ENCODE measurements around the gene SLC26A3. TPM values are rescaled to one million over a fixed set of nuclear protein-coding genes. Genes with fewer than 3 reads are reported as not detected.
"Not testable (repeated sequence)": the region's sequence is repeated elsewhere in the genome, so short reads cannot be mapped to it uniquely, and the experiment has no call there.

The SLC26A3 gene
- polyA plus RNA-seq (ENCODE audit: insufficient read length in 10 of 10) = under 1 TPM in 2 of 10 donors, not detected in 8; 0.15 to 0.17 TPM
- long read RNA-seq, donor 1 = 0 reads
- long read RNA-seq, donor 2 = 0 reads
- long read RNA-seq, donor 3 = 0 reads
- long read RNA-seq, donor 4 = 0 reads
- long read RNA-seq, donor 5 = 0 reads
- long read RNA-seq, donor 6 = 0 reads
- long read RNA-seq, donor 7 = 0 reads
- long read RNA-seq, donor 8 = 0 reads
- long read RNA-seq, donor 9 = 0 reads

DNA sequence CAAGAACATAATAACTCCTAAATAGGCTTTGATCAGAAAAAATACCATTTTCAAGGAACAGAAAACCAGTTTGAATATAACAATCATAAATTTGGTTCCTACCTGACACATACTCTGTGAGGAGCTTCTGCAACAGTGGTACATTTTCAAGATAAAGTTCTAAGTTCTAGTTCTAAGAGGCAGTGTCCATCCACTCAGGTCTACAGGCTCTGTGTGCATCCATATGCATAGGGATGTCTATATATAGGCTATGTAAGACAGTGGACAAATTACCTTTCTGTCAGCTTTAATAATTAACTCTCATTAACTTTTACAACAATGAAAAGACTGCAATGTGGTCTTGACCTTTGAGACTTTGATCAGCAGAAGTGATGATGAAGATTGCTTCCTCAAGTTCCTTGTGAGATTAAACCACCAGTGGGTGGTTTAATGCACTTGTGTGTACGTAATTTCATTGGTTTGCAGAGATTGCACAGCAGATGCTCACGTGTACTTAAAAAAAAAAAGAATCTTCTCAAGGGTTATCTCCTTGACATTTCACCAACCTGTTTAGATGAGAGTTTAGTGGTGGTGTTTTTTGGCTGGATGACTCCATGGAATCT is at the start of gene SLC26A3:
SLC26A3 (minus strand) TSS at position 215 of the 602 bp plus-strand sequence. CDS start 8,714 bp downstream, outside the sequence.
- no peak for DNase-seq

DNA sequence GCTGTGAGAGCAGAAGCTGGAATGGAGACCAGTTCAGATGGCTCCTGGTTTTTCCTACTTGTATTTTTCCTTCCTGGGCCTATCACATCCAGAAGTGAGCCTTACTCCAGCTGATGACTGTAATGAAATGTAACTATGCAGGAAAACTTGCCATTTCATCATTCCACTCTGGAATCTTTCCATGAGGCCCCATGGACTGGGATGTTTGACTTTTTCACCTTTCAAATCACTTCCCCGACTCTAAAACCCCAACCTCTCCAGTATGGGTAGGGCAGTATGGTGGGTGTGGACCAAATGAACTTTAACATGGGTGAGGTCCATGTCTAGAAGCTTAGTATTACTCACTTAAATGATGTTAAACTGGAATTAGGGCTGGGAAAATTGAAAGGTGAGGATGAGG is 47.6 kb upstream of the SLC26A3 start:
- DNase-seq = no peak

GRCh38 chr7:107850216-107850615 is 47.2 kb upstream of the SLC26A3 start:
- no peak for DNase-seq

DNA sequence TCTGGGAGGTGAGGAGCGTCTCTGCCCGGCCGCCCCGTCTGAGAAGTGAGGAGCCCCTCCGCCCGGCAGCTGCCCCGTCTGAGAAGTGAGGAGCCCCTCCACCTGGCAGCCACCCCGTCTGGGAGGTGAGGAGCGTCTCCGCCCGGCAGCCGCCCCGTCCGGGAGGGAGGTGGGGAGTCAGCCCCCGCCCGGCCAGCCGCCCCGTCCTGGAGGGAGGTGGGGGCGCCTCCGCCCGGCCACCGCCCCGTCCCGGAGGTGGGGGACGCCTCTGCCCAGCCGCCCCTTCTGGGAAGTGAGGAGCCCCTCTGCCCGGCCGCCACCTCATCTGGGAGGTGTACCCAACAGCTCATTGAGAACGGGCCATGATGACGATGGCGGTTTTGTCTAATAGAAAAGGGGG is 45.2 kb upstream of the SLC26A3 start:
- not testable (repeated sequence) for DNase-seq

- DNase-seq = not testable (repeated sequence)
Measured at GRCh38 chr7:107847836-107848175, 44.8 kb upstream of the SLC26A3 start.

DNA sequence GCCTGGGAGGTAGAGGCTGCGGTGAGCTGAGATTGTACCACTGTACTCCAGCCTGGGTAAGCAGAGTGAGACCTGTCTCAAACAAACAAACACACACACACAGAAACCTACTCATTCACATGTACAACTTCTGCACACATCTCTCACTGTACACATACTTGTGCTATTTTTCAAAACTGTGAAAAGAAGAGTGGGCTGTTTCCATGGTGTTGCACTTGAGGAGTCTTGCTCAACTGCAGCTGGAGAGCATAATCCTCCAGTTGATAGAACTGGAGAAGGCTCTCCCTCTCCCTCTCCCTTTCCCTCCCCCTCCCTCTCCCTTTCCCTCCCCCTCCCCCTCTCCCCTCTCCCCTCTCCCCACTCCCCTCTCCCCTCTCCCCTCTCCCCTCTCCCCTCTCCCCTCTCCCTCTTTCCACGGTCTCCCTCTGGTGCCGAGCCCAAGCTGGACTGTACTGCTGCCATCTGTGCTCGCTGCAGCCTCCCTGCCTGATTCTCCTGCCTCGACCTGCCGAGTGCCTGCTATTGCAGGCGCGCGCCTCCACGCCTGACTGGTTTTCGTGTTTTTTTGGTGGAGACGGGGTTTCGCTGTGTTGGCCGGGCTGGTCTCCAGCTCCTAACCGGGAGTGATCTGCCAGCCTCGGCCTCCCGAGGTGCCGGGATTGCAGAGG is 44.3 kb upstream of the SLC26A3 start:
- DNase-seq = no peak

GRCh38 chr7:107846324-107846723 is 43.3 kb upstream of the SLC26A3 start:
- peak in 1 of 3 donors; percentile 5 for DNase-seq

GRCh38 chr7:107843184-107843583 is 40.2 kb upstream of the SLC26A3 start:
- no peak for DNase-seq

DNA sequence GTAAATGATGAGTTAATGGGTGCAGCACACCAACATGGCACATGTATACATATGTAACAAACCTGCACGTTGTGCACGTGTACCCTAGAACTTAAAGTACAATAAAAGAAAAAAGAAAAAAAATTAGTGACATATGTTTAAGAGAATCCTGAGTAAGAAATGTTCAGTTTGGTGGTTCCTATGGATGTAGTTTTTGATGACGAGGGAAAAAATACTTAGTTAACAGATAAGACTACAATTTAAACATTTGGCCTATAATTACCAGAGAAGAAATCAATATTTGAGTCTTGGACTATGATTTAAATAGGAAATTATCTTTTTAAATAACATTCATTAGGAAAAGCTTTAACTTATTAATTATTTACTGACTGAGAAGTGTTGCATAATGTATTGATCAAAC is 39.2 kb upstream of the SLC26A3 start:
- no peak for DNase-seq

- DNase-seq = no peak
Measured at GRCh38 chr7:107838816-107839565, 36.0 kb upstream of the SLC26A3 start.

DNA sequence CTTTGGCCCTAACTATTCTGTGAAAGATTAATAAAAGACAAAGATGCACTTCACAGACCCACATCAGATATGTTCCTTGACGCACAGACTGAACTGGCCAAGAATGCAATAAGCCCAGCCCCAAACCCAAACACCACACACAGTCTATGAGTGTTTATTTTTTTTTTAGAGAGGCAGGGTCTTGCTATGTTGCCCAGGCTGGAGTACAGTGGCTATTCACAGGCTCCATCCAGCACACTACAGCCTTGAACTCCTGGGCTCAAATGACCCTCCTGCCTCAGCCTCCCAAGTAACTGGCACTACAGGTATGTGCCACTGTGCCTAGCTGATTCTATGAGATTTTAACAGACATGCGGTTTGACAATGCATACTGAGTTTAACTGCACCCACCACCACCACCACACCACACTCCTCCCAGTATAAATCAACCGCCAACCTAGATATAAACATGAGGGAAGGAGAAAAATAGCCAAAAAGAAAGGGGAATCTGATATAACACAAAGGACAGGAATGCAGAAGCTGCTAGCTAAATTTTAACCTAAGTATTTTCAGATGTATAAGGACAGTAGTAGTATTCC is 35.1 kb upstream of the SLC26A3 start:
- DNase-seq = no peak

- no peak for DNase-seq
Measured at GRCh38 chr7:107837145-107837512, 34.1 kb upstream of the SLC26A3 start.

- DNase-seq = no peak
Measured at GRCh38 chr7:107836237-107837144, 33.5 kb upstream of the SLC26A3 start.

GRCh38 chr7:107834401-107834800 is 31.4 kb upstream of the SLC26A3 start:
- DNase-seq = no peak

DNA sequence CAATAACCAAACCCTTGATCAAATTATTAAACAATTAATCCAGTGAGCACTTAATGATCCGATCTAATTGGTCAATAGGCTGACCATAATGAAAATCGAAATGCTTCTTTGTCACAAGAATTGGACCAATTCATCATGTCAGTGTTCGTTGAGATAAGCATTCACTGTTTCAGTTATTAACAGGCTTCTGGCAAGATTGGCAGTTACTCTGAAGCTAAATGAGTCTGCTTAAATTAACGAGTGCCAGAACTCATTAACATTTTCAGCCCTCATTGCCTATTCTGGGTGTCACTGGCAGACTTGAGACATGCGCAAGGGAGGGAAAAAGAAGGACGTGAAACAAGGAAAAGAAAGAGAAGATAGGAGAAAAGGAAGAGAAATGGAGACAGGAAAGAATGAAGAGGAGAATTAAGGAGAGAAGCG is 30.7 kb upstream of the SLC26A3 start:
- DNase-seq = no peak

DNA sequence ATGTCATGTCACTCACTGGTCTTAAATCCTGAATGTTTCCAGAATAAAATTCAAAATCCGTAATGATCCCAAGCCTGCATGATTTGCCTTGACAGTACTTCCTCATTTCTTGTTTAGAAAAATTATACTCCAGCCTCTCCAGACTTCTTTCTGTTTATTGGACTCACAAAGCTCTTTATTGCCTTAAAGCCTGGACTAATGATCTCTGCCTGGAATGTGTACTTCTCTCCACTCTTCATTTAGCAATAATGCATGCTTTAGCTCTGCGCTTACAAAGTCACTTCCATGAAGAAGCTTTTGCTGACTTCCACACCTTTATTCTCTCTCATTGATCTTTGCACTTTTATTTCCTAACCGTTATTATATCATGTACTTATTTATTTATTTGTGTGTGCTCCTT is 27.4 kb upstream of the SLC26A3 start:
- DNase-seq = no peak

DNA sequence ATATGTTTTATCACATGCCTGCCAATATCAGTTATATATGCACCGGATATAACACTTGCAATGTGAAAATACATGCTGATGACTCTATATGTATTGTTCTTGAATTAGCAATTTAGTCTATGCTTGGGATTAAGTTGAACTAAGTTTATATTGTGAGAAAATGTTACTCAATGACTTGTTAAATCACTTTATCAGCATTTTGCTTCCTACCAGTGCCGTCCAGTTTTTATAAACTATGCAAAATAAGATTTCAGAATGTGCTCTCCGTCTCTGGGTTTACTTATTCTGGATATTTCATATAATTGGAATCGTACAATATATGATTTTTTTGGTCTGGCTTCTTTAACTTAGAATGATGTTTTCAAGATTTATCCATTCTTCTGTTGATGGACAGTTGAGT is 25.5 kb upstream of the SLC26A3 start:
- no peak for DNase-seq

GRCh38 chr7:107827501-107827900 is 24.5 kb upstream of the SLC26A3 start:
- no peak for DNase-seq

DNA sequence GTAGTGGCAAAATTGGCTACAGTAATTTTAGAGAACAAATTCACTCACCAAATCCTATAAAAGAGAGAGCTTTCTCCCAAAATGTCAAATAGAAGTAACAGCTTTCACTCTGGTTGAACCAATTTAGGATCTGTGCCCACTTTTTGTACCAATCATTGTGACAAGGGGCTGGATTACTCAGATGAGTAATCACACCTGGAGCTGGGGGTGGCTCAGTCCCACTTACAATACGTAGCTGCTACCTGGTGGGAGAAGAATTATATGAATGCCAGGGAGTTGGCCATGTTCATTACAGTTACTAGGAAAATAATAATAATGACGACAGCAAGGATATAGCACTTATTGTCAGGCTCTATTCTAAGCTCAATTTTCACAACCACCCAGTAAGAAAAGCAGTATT is 23.4 kb upstream of the SLC26A3 start:
- no peak for DNase-seq

DNA sequence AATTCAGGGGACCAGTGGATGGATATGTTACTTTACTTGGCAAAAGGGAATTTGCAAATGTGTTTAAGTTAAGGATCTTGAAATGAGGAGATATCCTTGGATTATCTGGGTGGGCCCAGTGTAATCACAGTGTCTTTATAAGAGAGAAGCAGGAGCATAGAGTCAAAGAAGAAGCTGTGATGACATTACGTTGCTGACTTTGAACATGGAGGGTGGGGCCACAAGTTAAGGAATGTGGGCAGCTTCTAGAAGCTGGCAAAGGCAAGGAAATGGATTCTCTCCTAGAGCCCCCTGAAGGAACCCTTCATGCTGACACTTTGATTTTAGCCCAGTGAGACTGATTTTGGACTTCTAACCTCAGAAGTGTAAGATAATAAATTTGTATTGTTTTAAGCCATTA is 21.8 kb upstream of the SLC26A3 start:
- DNase-seq = no peak

DNA sequence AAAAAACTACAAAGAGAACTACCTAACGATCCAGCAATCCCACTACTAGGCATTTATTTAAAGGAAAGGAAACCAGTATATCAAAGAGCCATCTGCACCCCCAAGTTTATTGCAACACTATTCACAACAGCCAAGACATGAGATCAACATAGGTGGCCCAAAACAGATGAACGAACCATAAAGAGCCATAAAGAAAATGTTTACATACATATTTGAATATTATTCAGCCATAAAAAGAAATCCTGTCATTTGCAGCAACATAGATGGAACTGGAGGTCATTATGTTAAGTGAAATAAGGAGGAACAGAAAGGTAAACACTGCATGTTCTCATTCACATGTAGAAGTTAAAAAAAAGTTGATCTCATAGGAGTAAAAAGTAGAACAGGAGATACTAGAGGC is 15.6 kb upstream of the SLC26A3 start:
- no peak for DNase-seq
